Suprapubic skin (tissue), 4 donors: ENCODE results near the gene PET100.

Source experiments
- POLR2A ChIP-seq, 2 donors: fragments of 450-650 bp; IDR thresholded peaks; one replicate each; pipeline ENCODE4 v1.6.1; 2017; ENCODE audit warnings: antibody characterized with exemption in 2 of 2, mild to moderate bottlenecking in 2 of 2, moderate library complexity in 2 of 2
- POLR2AphosphoS5 ChIP-seq, 3 donors: sonication (generic); formaldehyde crosslinking; IDR thresholded peaks; one replicate each; pipeline ENCODE4 v1.6.1; 2017; ENCODE audit warnings: antibody characterized with exemption in 3 of 3
- TF ChIP-seq, protein P1 (sequence below), 2 donors: fragments of 200-600 bp in 1 of 2; fragments of 450-650 bp in 1 of 2; sonication (generic) in 1 of 2; IDR thresholded peaks; one replicate each; pipeline ENCODE4 v1.5.1; 2016 to 2019; ENCODE audit warnings: antibody characterized with exemption in 2 of 2, mild to moderate bottlenecking in 1 of 2, moderate library complexity in 1 of 2

- TF ChIP-seq, protein P1, sequence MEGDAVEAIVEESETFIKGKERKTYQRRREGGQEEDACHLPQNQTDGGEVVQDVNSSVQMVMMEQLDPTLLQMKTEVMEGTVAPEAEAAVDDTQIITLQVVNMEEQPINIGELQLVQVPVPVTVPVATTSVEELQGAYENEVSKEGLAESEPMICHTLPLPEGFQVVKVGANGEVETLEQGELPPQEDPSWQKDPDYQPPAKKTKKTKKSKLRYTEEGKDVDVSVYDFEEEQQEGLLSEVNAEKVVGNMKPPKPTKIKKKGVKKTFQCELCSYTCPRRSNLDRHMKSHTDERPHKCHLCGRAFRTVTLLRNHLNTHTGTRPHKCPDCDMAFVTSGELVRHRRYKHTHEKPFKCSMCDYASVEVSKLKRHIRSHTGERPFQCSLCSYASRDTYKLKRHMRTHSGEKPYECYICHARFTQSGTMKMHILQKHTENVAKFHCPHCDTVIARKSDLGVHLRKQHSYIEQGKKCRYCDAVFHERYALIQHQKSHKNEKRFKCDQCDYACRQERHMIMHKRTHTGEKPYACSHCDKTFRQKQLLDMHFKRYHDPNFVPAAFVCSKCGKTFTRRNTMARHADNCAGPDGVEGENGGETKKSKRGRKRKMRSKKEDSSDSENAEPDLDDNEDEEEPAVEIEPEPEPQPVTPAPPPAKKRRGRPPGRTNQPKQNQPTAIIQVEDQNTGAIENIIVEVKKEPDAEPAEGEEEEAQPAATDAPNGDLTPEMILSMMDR (IDR thresholded peaks at IDR 0.05): no peak
- TF ChIP-seq POLR2A (IDR thresholded peaks at IDR 0.05): no peak
- no peak for TF ChIP-seq POLR2AphosphoS5 (IDR thresholded peaks at IDR 0.05)
Measured at GRCh38 chr19:7625763-7626372, 3.7 kb upstream of the PET100 start.
